Loucy (cell line): ENCODE data around the gene HMCN1.
"Not testable (repeated sequence)": the region's sequence is repeated elsewhere in the genome, so short reads cannot be mapped to it uniquely, and the experiment has no call there.

Experiments used
- H2AFZ ChIP-seq: fragments of 200-600 bp; sonication (generic); 2 replicates; pipeline ENCODE4 v1.6.0; 2016; ENCODE audit warnings: antibody characterized with exemption, mild to moderate bottlenecking, low read length, moderate library complexity
- H3F3A ChIP-seq: fragments of 200-600 bp; 2 replicates; pipeline ENCODE4 v1.6.0; 2016; ENCODE audit warnings: antibody characterized with exemption, low read depth, mild to moderate bottlenecking
- H3K27me3 ChIP-seq: fragments of 200-600 bp; sonication (generic); 2 replicates; pipeline ENCODE4 v1.6.1; 2014; ENCODE audit warnings: low read length, mild to moderate bottlenecking; ENCODE audit not compliant: insufficient read depth, poor library complexity, severe bottlenecking
- H3K36me3 ChIP-seq: fragments of 200-600 bp; sonication (generic); 2 replicates; pipeline ENCODE4 v1.6.1; 2016; ENCODE audit warnings: low read length; ENCODE audit not compliant: insufficient read depth
- H3K4me1 ChIP-seq: fragments of 200-600 bp; sonication (generic); 2 replicates; pipeline ENCODE4 v1.5.1; 2014; ENCODE audit warnings: low read length, mild to moderate bottlenecking; ENCODE audit not compliant: insufficient read depth, poor library complexity, severe bottlenecking
- H3K4me2 ChIP-seq: fragments of 200-600 bp; sonication (generic); 2 replicates; pipeline ENCODE4 v1.6.0; 2014; ENCODE audit warnings: antibody characterized with exemption, low read length, low read depth, mild to moderate bottlenecking; ENCODE audit not compliant: poor library complexity, severe bottlenecking
- H3K4me3 ChIP-seq: fragments of 200-600 bp; sonication (generic); 2 replicates; pipeline ENCODE4 v1.5.1; 2014; ENCODE audit warnings: low read length, mild to moderate bottlenecking, mixed read lengths; ENCODE audit not compliant: poor library complexity, severe bottlenecking
- H3K79me2 ChIP-seq: fragments of 200-600 bp; sonication (generic); 2 replicates; pipeline ENCODE4 v1.6.1; 2014; ENCODE audit warnings: low read length; ENCODE audit not compliant: insufficient read depth
- H3K9ac ChIP-seq: fragments of 200-600 bp; sonication (generic); 2 replicates; pipeline ENCODE4 v1.6.0; 2014; ENCODE audit warnings: mild to moderate bottlenecking, low read depth, low read length, moderate library complexity; ENCODE audit not compliant: poor library complexity, severe bottlenecking
- H3K9me2 ChIP-seq: fragments of 200-600 bp; sonication (generic); replicated peaks from 2 replicates; pipeline ENCODE4 v1.6.1; 2016; ENCODE audit warnings: low read depth, low read length, mixed read lengths
- H3K9me3 ChIP-seq: fragments of 200-600 bp; sonication (generic); 2 replicates; pipeline ENCODE4 v1.6.1; 2014; ENCODE audit warnings: mild to moderate bottlenecking, antibody characterized with exemption, low read length, low read depth; ENCODE audit not compliant: insufficient read depth
- H4K20me1 ChIP-seq: fragments of 200-600 bp; sonication (generic); 2 replicates; pipeline ENCODE4 v1.6.0; 2014; ENCODE audit warnings: antibody characterized with exemption, low read length, mild to moderate bottlenecking; ENCODE audit not compliant: insufficient read depth, poor library complexity, severe bottlenecking
- CTCF ChIP-seq: fragments of 200-600 bp; sonication (generic); conservative IDR thresholded peaks from 2 replicates; pipeline ENCODE4 v1.5.1; 2014; ENCODE audit warnings: mild to moderate bottlenecking, antibody characterized with exemption, low read length
- EZH2phosphoT487 ChIP-seq: fragments of 200-600 bp; IDR thresholded peaks from 2 replicates; pipeline ENCODE4 v1.6.1; 2018; ENCODE audit warnings: antibody characterized with exemption, mild to moderate bottlenecking, moderate library complexity, borderline replicate concordance

Gene HMCN1

GRCh38 chr1:185789501-185790193 is 55.5 kb downstream of the HMCN1 start:
- no peaks in the 10 kb centered on the region for H3K79me2 ChIP-seq
- no peaks in the 10 kb centered on the region for H3K36me3 ChIP-seq
- H3F3A ChIP-seq: no peaks in the 10 kb centered on the region
- H4K20me1 ChIP-seq: no peaks in the 10 kb centered on the region
- H3K9me2 ChIP-seq: no peaks in the 10 kb centered on the region
- H3K4me1 ChIP-seq: no peaks in the 10 kb centered on the region
- H3K27me3 ChIP-seq: no peaks in the 10 kb centered on the region
- H3K4me2 ChIP-seq: no peak overlapping the region
- no peak for TF ChIP-seq EZH2phosphoT487
- no peak for TF ChIP-seq CTCF
- H3K9me3 ChIP-seq: no peaks in the 10 kb centered on the region
- no peak overlapping the region for H3K4me3 ChIP-seq
- H3K9ac ChIP-seq: no peak overlapping the region
- H2AFZ ChIP-seq: no peak overlapping the region

- no peaks in the 10 kb centered on the region for H3K79me2 ChIP-seq
- TF ChIP-seq EZH2phosphoT487: no peak
- TF ChIP-seq CTCF: no peak
- no peaks in the 10 kb centered on the region for H3K9me2 ChIP-seq
- no peaks in the 10 kb centered on the region for H3K9me3 ChIP-seq
- no peaks in the 10 kb centered on the region for H3F3A ChIP-seq
- no peaks in the 10 kb centered on the region for H3K36me3 ChIP-seq
- no peak overlapping the region for H3K4me2 ChIP-seq
- no peaks in the 10 kb centered on the region for H3K4me1 ChIP-seq
- no peak overlapping the region for H2AFZ ChIP-seq
- H3K27me3 ChIP-seq: no peaks in the 10 kb centered on the region
- H3K4me3 ChIP-seq: no peak overlapping the region
- no peaks in the 10 kb centered on the region for H4K20me1 ChIP-seq
- no peak overlapping the region for H3K9ac ChIP-seq
Measured at GRCh38 chr1:185790194-185790735, 56.1 kb downstream of the HMCN1 start.

GRCh38 chr1:185792040-185792439 is 57.8 kb downstream of the HMCN1 start:
- H3K27me3 ChIP-seq: no peaks in the 10 kb centered on the region
- no peak overlapping the region for H3K9ac ChIP-seq
- no peaks in the 10 kb centered on the region for H3K36me3 ChIP-seq
- H3K4me2 ChIP-seq: no peak overlapping the region
- no peak overlapping the region for H3K4me3 ChIP-seq
- H3K9me2 ChIP-seq: no peaks in the 10 kb centered on the region
- no peaks in the 10 kb centered on the region for H3K9me3 ChIP-seq
- no peaks in the 10 kb centered on the region for H4K20me1 ChIP-seq
- H3K4me1 ChIP-seq: no peaks in the 10 kb centered on the region
- no peak overlapping the region for H2AFZ ChIP-seq
- no peaks in the 10 kb centered on the region for H3F3A ChIP-seq
- H3K79me2 ChIP-seq: no peaks in the 10 kb centered on the region
- TF ChIP-seq EZH2phosphoT487: no peak
- TF ChIP-seq CTCF: no peak

DNA sequence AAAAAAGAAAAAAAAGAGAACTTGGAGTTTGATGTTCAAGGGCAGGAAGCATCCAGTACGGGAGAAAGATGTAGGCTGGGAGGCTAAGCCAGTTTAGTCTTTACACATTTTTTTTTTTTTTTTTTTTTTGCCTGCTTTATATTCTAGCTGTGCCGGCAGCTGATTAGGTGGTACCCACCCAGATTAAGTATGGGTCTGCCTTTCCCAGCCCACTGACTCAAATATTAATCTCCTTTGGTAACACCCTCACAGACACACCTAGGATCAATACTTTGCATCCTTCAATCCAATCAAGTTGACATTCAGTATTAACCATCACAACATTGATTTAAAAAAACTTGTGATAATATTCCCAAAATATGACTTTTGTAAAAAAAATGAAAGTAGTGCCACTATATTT is 60.3 kb downstream of the HMCN1 start:
- H2AFZ ChIP-seq, H3F3A ChIP-seq, H3K4me3 ChIP-seq, H3K9me2 ChIP-seq, H3K79me2 ChIP-seq, H3K4me2 ChIP-seq, H3K27me3 ChIP-seq, H3K36me3 ChIP-seq, H3K9me3 ChIP-seq, H3K9ac ChIP-seq, H4K20me1 ChIP-seq, H3K4me1 ChIP-seq: not testable (repeated sequence)
